ENCODE results near the gene ALOX15B. TPM values are rescaled to one million over a fixed set of nuclear protein-coding genes. Genes with fewer than 3 reads are reported as not detected.

The ALOX15B gene
- total RNA-seq, 1 donor from 2014 or later: 5.8 TPM

DNA sequence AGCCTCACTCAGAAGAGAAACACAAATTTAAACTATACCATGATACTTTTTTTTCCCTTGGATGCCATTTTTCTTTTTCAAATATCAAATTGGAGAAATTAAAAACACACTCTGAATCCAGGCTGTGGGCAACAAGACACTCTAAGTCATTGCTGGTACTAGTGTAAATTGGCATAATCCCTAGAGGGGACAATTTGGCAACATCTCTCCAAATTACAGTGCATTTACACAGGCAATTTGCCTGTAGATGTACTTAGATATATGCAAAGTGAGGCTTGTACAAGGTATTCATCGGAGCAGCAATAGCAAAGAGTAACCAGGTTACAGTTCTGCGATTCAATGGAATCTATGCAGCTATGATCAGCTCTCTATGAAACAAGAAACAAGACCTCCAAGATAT is 43.1 kb upstream of the ALOX15B start:
- FAIRE-seq: no peak
- Histone ChIP-seq H3K36me3 (ENCODE audit: control insufficient read depth, insufficient read depth, low read length) (no peaks in the 10 kb centered on the region), H3K27me3 (ENCODE audit: control insufficient read depth, insufficient read depth, low read length) (no peaks in the 10 kb centered on the region), H3K4me3 (ENCODE audit: low read depth, low read length) (no peak overlapping the region)
- DNase-seq (ENCODE audit: low read depth): no peak
- TF ChIP-seq, protein P1, sequence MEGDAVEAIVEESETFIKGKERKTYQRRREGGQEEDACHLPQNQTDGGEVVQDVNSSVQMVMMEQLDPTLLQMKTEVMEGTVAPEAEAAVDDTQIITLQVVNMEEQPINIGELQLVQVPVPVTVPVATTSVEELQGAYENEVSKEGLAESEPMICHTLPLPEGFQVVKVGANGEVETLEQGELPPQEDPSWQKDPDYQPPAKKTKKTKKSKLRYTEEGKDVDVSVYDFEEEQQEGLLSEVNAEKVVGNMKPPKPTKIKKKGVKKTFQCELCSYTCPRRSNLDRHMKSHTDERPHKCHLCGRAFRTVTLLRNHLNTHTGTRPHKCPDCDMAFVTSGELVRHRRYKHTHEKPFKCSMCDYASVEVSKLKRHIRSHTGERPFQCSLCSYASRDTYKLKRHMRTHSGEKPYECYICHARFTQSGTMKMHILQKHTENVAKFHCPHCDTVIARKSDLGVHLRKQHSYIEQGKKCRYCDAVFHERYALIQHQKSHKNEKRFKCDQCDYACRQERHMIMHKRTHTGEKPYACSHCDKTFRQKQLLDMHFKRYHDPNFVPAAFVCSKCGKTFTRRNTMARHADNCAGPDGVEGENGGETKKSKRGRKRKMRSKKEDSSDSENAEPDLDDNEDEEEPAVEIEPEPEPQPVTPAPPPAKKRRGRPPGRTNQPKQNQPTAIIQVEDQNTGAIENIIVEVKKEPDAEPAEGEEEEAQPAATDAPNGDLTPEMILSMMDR (IDR thresholded peaks at IDR 0.05; ENCODE audit: insufficient read depth, low read length, severe bottlenecking): no peak

DNA sequence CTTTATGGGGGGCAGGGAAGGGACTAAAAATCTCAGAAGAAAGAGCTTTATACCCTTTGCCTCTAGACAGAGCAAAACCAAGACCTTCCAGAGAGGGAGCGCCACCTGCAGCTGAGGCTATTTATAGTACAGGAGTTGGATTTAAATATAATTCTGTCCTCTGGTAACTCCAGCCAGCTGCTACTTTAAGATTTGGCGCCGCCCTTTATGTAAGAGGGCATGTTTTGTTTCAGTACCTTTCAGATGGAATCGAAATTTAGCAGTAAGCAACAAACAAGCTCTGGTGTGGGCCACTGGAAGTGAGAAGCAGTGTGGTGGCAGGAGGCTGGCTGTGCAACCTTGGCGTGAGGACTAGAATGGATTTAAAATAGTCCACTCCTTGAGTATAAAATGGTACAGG is 41.7 kb upstream of the ALOX15B start:
- Histone ChIP-seq H3K4me3 (ENCODE audit: low read depth, low read length) (no peak overlapping the region), H3K36me3 (ENCODE audit: control insufficient read depth, insufficient read depth, low read length) (no peaks in the 10 kb centered on the region), H3K27me3 (ENCODE audit: control insufficient read depth, insufficient read depth, low read length) (peaks cover 4% of the 10 kb centered on the region)
- FAIRE-seq: no peak
- peak; percentile 39 for DNase-seq (ENCODE audit: low read depth)
- TF ChIP-seq, protein P1 (IDR thresholded peaks at IDR 0.05; ENCODE audit: insufficient read depth, low read length, severe bottlenecking): peak; percentile 47

DNA sequence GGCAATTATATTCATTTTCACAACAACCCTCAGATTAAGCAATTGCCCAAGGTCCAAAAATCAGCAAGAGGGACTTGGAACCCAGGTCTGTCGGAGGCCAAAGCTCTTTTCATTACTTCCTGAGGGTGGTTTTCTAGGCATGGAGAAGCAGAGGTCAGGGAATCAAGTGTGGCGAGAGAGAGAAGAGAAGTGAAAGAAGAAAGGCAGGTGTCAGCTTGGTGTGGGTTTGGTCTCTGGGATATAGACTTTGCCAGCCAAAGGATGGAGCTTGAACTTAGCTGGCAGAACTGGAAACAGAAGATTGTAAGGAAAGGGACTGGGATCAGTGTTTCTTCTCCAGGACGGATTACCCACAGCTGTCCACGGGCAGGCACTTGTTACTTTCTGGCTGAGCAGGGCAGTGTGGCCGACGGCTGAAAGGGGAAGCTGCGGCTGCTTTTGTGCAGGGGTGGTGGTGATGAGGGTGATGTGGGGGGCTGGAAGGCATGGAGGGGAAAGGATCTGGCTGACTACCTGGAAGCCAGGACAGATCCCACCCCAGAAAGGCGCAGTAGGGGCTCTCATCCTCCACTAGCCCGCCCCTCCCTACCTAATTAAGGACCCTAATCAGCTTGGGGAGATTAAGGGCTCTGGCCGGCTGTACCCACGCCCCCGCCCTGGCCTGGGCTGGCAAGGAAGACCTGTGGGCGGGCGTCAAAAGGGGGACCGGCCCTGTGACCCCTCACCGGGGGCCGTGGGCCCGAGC is 36.7 kb upstream of the ALOX15B start, which contains the start of gene GUCY2D:
GUCY2D (plus strand) TSS at position 640 of the 745 bp plus-strand sequence. CDS start 433 bp downstream, outside the sequence.
- Histone ChIP-seq H3K27me3 (ENCODE audit: control insufficient read depth, insufficient read depth, low read length) (peaks cover 24% of the 10 kb centered on the region), H3K4me3 (ENCODE audit: low read depth, low read length) (no peak within 1 kb of the TSS)
- TF ChIP-seq, protein P1 (IDR thresholded peaks at IDR 0.05; ENCODE audit: insufficient read depth, low read length, severe bottlenecking): no peak

DNA sequence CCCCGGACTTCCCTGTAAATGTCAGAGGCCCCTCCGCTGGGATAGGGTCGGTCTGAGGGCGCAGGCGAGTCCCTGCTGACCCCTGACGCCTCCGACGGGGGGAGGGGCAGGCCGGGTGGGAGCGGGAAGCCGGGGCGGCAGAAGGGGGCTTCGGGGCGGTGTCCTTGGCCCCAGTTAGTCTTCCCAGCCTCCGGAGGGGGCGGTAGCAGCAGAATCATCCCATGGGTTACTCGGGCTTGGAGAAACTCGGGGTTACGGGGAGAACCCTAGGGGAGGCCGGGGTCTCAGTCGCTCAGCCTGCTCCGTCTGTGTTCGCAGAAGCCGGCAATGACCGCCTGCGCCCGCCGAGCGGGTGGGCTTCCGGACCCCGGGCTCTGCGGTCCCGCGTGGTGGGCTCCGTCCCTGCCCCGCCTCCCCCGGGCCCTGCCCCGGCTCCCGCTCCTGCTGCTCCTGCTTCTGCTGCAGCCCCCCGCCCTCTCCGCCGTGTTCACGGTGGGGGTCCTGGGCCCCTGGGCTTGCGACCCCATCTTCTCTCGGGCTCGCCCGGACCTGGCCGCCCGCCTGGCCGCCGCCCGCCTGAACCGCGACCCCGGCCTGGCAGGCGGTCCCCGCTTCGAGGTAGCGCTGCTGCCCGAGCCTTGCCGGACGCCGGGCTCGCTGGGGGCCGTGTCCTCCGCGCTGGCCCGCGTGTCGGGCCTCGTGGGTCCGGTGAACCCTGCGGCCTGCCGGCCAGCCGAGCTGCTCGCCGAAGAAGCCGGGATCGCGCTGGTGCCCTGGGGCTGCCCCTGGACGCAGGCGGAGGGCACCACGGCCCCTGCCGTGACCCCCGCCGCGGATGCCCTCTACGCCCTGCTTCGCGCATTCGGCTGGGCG is 35.9 kb upstream of the ALOX15B start:
- Histone ChIP-seq H3K4me3 (ENCODE audit: low read depth, low read length) (no peak overlapping the region), H3K36me3 (ENCODE audit: control insufficient read depth, insufficient read depth, low read length) (no peaks in the 10 kb centered on the region), H3K27me3 (ENCODE audit: control insufficient read depth, insufficient read depth, low read length) (peaks cover 24% of the 10 kb centered on the region)
- TF ChIP-seq, protein P1 (IDR thresholded peaks at IDR 0.05; ENCODE audit: insufficient read depth, low read length, severe bottlenecking): no peak
- no peak for FAIRE-seq
- no peak for DNase-seq (ENCODE audit: low read depth)

More for the DNA sequence above, 36.7 kb upstream of the ALOX15B start, which contains the start of gene GUCY2D:
- DNase-seq (ENCODE audit: low read depth) (no peak), FAIRE-seq (peak; percentile 83)
- H3K36me3 ChIP-seq (ENCODE audit: control insufficient read depth, insufficient read depth, low read length): no peaks in the 10 kb centered on the region

DNA sequence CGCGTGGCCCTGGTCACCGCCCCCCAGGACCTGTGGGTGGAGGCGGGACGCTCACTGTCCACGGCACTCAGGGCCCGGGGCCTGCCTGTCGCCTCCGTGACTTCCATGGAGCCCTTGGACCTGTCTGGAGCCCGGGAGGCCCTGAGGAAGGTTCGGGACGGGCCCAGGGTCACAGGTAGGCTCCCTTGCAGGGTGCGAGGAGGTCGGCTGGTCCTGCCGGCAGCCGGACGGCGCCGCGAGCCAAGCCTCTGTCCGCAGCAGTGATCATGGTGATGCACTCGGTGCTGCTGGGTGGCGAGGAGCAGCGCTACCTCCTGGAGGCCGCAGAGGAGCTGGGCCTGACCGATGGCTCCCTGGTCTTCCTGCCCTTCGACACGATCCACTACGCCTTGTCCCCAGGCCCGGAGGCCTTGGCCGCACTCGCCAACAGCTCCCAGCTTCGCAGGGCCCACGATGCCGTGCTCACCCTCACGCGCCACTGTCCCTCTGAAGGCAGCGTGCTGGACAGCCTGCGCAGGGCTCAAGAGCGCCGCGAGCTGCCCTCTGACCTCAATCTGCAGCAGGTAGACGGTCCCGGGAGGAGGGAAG is 35.2 kb upstream of the ALOX15B start:
- DNase-seq (ENCODE audit: low read depth) (no peak), FAIRE-seq (no peak)
- Histone ChIP-seq H3K27me3 (ENCODE audit: control insufficient read depth, insufficient read depth, low read length) (peaks cover 24% of the 10 kb centered on the region), H3K4me3 (ENCODE audit: low read depth, low read length) (no peak overlapping the region), H3K36me3 (ENCODE audit: control insufficient read depth, insufficient read depth, low read length) (no peaks in the 10 kb centered on the region)
- TF ChIP-seq, protein P1 (IDR thresholded peaks at IDR 0.05; ENCODE audit: insufficient read depth, low read length, severe bottlenecking): no peak
